GM19372 (cell line): Measurements from ENCODE around the gene PMS1.
"Not testable (repeated sequence)": the region's sequence is repeated elsewhere in the genome, so short reads cannot be mapped to it uniquely, and the experiment has no call there.

Experiments
- ATAC-seq: cut with Tn5 transposase; IDR thresholded peaks from one replicate; pipeline ENCODE4 v1.9.1; 2021; ENCODE audit warnings: mild to moderate bottlenecking, low read depth, moderate library complexity; ENCODE audit not compliant: unreplicated experiment

Gene PMS1

DNA sequence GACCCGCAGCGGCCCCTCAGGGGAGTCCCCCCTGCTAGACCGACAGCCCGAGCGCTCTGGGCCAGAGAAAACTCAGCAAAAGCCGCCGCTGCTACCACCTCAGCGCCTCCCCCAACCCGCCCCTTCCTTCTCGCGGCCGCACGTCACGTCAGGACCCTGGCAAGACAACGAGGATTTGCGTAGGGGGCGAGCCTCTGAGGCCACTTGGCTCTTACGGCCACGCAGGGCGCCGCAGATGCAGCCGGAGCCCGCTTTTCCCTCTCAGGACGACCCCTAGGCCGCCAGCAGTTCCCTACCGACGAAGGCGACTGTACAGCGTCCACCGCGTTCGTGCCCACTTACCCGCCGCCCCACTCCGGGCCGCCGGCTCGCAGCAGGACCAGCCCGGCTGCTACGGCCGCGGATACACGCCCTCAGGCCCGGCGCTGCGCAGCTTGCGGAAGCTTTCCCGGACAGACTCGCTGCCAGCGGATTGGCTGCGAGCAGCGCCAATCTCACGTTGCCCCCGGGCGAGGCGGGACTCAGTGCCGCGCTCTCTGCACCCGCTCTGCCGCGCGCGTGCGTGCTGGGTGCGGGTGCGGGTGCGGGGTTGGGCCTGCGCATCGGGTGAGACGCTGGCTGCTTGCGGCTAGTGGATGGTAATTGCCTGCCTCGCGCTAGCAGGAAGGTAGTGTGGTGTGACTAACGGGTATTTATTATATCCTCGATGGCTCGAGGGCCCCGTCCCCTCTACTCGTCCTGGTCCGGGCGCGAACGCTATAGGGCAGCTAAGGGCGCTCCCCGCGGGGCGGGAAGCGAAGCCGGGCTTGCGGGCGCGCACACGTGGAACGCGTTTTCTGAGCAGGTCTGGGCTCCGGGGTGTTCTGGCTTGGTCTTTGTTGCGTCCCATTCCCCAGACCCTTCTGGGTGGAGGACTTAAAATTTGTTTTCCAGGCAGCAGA lies at the start of gene PMS1, which contains the start of gene ORMDL1:
Gene PMS1, plus strand, starts transcription at position 524 of the 941 bp plus-strand sequence. CDS start 7,360 bp downstream, outside the sequence.
Gene ORMDL1, minus strand, starts transcription at position 413 of the 941 bp plus-strand sequence. CDS start 1,744 bp downstream, outside the sequence.
- ATAC-seq = peak; percentile 90

DNA sequence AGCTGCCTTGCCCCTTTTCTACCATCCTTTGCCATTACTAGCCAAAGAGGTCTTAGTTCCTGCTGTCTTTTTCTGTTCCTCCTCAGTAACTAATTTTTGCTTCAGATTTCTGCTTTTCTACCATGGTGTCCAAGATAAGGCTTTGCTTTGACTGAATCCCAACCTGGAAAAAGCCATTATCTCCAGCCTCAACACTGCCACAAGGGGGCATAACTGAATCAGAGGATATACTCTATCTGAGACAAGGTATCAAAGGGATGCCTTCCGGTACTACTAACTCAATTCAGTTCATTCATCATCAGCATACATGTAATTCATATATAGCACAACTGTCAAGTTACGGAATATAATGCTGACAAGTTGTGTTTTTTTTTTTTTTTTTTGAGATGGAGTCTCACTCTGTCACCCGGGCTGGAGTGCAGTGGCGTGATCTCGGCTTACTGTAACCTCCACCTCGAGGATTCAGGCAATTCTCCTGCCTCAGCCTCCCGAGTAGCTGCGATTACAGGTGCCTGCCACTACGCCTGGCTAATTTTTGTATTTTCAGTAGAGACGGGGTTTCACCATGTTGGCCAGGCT lies 33.1 kb upstream of the PMS1 start:
- ATAC-seq = peak; percentile 61

- ATAC-seq = no peak
These were observed 27.8 kb upstream of the PMS1 start for GRCh38 chr2:189756311-189756952.

DNA sequence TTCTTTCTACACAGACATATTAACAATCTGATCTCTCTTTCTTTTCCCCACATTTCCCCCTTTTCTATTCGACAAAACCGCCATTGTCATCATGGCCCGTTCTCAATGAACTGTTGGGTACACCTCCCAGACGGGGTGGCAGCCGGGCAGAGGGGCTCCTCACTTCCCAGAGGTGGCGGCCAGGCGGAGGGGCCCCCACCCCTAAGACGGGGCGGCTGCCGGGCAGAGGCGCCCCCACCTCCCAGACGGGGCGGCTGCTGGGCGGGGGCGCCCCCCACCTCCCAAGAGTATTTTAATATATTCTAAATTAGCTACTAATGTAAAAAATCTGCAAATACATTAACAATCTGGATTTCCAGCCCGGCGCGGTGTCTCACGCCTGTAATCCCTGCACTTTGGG lies 24.1 kb upstream of the PMS1 start:
- not testable (repeated sequence) for ATAC-seq

- no peak for ATAC-seq
These were observed 22.1 kb upstream of the PMS1 start for GRCh38 chr2:189762229-189762550.

- peak; percentile 95 for ATAC-seq
These were observed 21.5 kb upstream of the PMS1 start, which contains the start of gene OSGEPL1 for GRCh38 chr2:189762551-189763298. TSS of gene OSGEPL1 (minus strand) at chr2:189762792. CDS start at chr2:189761640, 1,152 bp downstream.

GRCh38 chr2:189763908-189764661 lies 20.2 kb upstream of the PMS1 start:
- no peak for ATAC-seq

DNA sequence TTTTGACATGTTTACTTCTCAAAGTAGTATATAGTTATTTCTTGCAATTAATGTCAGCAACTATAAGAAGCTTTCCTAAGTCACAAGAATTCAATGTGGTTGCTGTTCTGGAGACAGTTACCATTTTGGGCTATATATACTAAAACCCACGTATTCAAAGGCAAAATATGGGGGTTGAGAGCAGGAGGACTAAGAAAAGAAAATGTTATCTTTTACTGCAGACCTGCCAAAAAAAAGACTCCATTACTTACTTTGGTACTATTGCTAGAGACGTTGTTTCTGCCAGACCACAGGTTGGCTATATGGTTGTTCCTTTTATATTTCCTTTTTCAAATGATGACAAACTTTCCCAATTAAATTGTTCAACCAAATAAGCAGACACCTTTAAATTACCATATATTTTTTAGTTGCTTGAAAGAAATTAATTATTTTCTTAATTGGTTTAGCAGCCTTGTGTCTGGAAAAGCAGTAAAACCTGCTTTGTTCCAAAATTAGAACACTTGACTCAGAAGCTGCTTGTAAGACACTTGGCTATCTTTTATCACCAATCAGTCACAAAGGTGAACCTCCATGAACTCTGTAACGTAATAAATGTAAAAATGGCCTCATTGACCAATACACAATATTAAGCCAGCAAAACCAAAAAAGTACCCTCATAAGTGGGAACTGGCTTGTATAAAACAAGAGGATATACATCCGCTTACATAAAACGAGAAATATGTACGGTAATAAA lies 13.5 kb upstream of the PMS1 start:
- no peak for ATAC-seq

DNA sequence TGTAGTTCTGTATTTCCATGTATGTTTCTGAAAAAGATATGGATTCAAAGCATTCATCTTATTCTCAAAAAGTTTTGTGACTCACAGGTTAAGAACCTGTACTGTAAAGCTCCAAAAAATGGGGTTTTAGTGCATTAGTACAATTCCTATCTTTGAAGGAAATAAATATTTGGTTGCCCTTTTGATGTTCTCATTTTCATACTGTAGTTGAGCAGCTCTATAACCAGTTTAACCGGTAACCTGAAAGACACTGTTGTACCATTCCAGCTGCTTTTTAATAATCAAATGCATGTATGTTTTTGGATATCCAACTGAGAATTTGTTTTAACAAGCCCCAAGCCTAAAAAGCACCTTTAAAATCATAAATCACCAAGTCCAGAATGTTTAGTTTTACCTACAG lies 12.0 kb upstream of the PMS1 start:
- no peak for ATAC-seq

DNA sequence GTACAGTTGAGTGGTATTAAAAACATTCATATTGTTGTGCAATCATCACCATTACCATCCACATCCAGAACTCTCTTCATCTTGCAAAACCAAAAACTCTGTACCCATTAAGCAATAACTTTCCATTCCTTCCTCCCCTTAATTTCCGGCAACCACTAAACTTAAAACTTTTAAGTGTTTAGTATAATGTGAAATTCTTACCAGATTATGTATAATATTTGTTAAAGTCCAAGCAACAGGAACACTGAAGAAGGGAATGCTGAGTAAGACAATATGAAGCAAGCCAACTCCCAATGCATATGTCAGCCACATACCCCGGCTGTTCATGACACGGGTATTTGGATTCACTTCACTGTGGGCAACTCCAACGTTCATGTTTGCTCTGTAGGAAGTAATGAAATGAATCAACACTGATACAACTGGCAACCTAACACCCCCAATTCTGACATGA lies 2.0 kb upstream of the PMS1 start:
- no peak for ATAC-seq

DNA sequence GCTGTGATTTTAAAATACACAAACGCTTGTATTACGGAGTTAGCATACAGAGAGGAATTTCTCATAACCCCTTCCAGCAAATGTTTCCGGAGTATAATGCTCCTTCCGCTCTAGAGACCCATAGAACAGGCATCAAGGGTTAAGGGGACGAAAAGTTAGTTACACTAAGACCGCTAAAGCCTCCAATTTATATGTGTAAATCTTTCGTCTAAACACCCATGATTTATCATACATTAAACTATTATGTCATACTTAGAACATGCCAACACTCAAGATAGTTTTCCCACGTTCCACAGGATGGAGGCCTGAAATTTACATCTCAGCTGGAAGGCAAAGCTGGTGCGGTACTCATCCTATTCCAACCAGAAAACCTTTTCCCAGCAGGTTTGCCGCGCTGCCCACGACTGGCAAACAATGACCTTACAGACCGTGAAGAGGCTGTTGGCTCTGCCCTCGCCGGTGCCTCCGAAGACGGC lies 761 bp upstream of the PMS1 start:
- ATAC-seq = peak; percentile 7

GRCh38 chr2:189791338-189792042 lies 7.2 kb downstream of the PMS1 start:
- no peak for ATAC-seq

DNA sequence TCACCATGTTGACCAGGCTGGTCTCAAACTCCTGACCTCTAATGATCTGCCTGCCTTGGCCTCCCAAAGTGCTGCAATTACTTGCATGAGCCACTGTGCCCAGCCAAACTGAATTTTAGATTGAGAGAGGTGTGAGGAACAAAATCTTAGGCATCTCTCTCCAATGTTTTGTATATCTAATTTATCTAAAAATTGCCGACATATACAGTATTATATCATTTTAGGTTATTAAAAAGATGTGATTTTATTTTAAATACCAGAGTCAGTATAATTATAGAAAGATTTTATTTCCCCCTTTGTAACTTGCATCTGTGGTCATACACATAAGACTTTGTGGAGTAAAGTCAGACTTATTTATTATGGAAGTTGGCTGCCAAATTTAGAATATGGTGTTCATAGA lies 10.1 kb downstream of the PMS1 start:
- ATAC-seq = no peak

DNA sequence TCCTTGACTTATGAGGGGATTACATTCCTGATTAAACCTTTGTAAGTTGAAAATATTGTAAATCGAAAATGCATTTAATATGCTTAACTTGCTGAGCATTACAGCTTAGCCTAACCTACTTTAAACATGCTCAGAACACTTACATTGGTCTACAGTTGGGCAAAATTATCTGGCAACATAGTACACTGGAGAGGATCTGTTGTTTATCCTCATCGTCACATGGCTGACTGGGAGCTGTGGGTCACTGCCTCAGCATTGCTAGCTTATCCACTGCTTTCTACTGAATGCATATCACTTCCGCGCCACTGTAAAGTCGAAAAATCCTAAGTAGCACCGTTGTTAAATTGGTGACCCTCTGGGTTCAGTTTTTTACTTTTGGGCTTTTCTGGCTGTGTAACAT lies 13.7 kb downstream of the PMS1 start:
- no peak for ATAC-seq

- peak; percentile 78 for ATAC-seq
These were observed 14.2 kb downstream of the PMS1 start for GRCh38 chr2:189798312-189799029.

DNA sequence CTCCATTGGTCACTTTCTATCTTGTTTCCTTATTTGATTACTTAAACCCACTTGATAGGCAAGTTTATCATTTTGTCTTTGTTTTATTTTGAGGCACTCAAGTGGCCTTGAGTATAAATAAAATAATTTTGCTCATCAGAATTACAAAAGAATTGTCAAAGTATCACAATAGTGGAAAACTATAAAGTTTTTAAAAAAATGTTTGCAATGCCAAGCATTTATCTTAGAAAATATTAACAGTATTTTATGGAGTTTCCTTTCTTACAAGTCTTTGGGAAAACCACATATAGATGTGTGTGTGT lies 14.7 kb downstream of the PMS1 start:
- no peak for ATAC-seq

GRCh38 chr2:189799531-189799930 lies 15.3 kb downstream of the PMS1 start:
- no peak for ATAC-seq

GRCh38 chr2:189802396-189802912 lies 18.2 kb downstream of the PMS1 start:
- ATAC-seq = no peak
